Measurements from ENCODE around the gene SPTLC2. TPM values are rescaled to one million over a fixed set of nuclear protein-coding genes. Genes with fewer than 3 reads are reported as not detected.

SPTLC2 gene
- total and polyA plus RNA-seq, 2 of the 13 experiments (the other 11 are each of a cell fraction or from before 2014, with no cell fraction given): 17.4 to 17.5 TPM

GRCh38 chr14:77630111-77630510 is 13.7 kb upstream of the SPTLC2 start (continued):
- TF ChIP-seq IKZF5 (CRISPR knock-in tag; IDR thresholded peaks at IDR 0.05) (no peak), THRA (CRISPR knock-in tag; IDR thresholded peaks at IDR 0.05; ENCODE audit: borderline replicate concordance) (no peak), ZNF616 (CRISPR knock-in tag; IDR thresholded peaks at IDR 0.05; ENCODE audit: low read depth) (no peak)

GRCh38 chr14:77625360-77625759 is 8.9 kb upstream of the SPTLC2 start:
- POLR2A ChIA-PET: no interaction called here
- TF ChIP-seq ZFP82 (CRISPR knock-in tag; IDR thresholded peaks at IDR 0.05; ENCODE audit: borderline replicate concordance): no peak
- TF ChIP-seq MAFF (IDR thresholded peaks at IDR 0.05; ENCODE audit: low read depth, low read length): peak; percentile 85
- TF ChIP-seq MAFK (conservative IDR thresholded peaks at IDR 0.05 in 1 of 2, IDR thresholded peaks at IDR 0.05 in 1 of 2; ENCODE audit: low read length in 2 of 2): peak; percentile 73 to 86
- in situ Hi-C loops (cut with HindIII; ENCODE audit: extremely low pct_ligation_motif_present, low pct_unique_long_range_greater_than_20kb) (no loop called here), intact Hi-C loops (cut with micrococcal nuclease; ENCODE audit: unreplicated experiment) (no loop called here)
- 0 out of 5 replicates have a peak, but pooled peaks cover 0 to 3% of the 10 kb centered on the region in 2 experiments for H3K27me3 ChIP-seq (ENCODE audit: control insufficient read depth in 1 of 2, insufficient read depth in 2 of 2, low read length in 2 of 2)
- no peaks in the 10 kb centered on the region for H3K79me2 ChIP-seq (ENCODE audit: insufficient read depth, low read length)
- BruUV-seq (replicated peaks): no TSS peak
- WGBS (ENCODE audit: low lambda C conversion rate): 10% methylated on average over 3 of the region's 3 CpGs
- peaks cover 6% of the 10 kb centered on the region; the same call in 1 of the 2 replicates for H3K9me3 ChIP-seq (ENCODE audit: low read length)
- ATAC-seq (no peak), FAIRE-seq (no peak), DNase-seq (ENCODE audit: low spot score) (no peak)
- no peaks in the 10 kb centered on the region for H3K36me3 ChIP-seq (replicated peaks in 1 of 2; ENCODE audit: control insufficient read depth in 1 of 2, insufficient read depth in 2 of 2, low read length in 2 of 2)
- no peaks in the 10 kb centered on the region for H4K20me1 ChIP-seq (ENCODE audit: insufficient read depth, low read length)
- no peak overlapping the region for H2AFZ ChIP-seq (ENCODE audit: low read length)
- H3K4me2 ChIP-seq (ENCODE audit: low read depth, low read length): no peak overlapping the region
- no peak overlapping the region for H3K4me3 ChIP-seq (replicated peaks in 1 of 3; ENCODE audit: insufficient read depth in 1 of 3, low read depth in 2 of 3, low read length in 3 of 3)
- CTCF ChIA-PET (ENCODE audit: low intra/inter-chr PET ratio, low total read pairs): no interaction called here
- no peak overlapping the region for H3K27ac ChIP-seq (ENCODE audit: extremely low read length, insufficient read depth, low read length)
- no peak overlapping the region for H3K9ac ChIP-seq (ENCODE audit: insufficient read depth, low read depth, low read length)
- no peaks in the 10 kb centered on the region for H3K4me1 ChIP-seq (ENCODE audit: insufficient read depth, low read length)
